HFF-Myc (cell line): ENCODE measurements around the gene UBE2O.
A peak's percentile ranks its signal among the peaks of the same experiment; 100 is the strongest.

ENCODE experiments used
- DNase-seq: peaks from one replicate; pipeline ENCODE4 v3.0.0-alpha.2; 2011; ENCODE audit warnings: low read depth; ENCODE audit errors: extremely low read depth
- H3K4me3 ChIP-seq: replicated peaks from 2 replicates; pipeline ENCODE4 v1.5.1; 2011; ENCODE audit warnings: low read depth, mild to moderate bottlenecking, control low read depth, low read length
- TF ChIP-seq, protein P1 (sequence below): IDR thresholded peaks from 2 replicates; pipeline ENCODE4 v1.5.1; 2012; ENCODE audit warnings: mild to moderate bottlenecking, low read depth, low read length, control low read depth; ENCODE audit errors: missing control alignments

The UBE2O gene

GRCh38 chr17:76432712-76433336, 20.1 kb downstream of the UBE2O start:
- DNase-seq: peak; percentile 36
- TF ChIP-seq, protein P1, sequence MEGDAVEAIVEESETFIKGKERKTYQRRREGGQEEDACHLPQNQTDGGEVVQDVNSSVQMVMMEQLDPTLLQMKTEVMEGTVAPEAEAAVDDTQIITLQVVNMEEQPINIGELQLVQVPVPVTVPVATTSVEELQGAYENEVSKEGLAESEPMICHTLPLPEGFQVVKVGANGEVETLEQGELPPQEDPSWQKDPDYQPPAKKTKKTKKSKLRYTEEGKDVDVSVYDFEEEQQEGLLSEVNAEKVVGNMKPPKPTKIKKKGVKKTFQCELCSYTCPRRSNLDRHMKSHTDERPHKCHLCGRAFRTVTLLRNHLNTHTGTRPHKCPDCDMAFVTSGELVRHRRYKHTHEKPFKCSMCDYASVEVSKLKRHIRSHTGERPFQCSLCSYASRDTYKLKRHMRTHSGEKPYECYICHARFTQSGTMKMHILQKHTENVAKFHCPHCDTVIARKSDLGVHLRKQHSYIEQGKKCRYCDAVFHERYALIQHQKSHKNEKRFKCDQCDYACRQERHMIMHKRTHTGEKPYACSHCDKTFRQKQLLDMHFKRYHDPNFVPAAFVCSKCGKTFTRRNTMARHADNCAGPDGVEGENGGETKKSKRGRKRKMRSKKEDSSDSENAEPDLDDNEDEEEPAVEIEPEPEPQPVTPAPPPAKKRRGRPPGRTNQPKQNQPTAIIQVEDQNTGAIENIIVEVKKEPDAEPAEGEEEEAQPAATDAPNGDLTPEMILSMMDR: peak; percentile 37
- no peak overlapping the region for H3K4me3 ChIP-seq

DNA sequence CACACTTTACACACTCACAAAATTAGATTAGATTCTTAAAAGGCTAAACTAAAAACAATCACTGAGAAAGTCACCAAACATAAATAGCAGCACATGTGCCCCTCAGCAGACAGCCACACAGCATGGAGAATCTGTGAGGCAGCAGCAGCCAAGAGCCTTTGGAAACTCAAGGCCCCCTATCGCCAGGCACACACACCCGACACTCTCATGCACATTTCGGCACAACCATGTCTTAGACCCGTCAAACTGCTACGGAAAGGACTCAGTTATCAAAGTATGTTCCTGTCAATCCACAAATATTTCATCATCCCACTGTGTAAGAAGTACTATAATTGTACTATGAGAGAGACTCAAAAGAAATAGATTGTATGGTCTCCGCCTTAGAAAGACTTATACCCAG, 20.9 kb downstream of the UBE2O start:
- TF ChIP-seq, protein P1: no peak
- H3K4me3 ChIP-seq: no peak overlapping the region
- DNase-seq: no peak

DNA sequence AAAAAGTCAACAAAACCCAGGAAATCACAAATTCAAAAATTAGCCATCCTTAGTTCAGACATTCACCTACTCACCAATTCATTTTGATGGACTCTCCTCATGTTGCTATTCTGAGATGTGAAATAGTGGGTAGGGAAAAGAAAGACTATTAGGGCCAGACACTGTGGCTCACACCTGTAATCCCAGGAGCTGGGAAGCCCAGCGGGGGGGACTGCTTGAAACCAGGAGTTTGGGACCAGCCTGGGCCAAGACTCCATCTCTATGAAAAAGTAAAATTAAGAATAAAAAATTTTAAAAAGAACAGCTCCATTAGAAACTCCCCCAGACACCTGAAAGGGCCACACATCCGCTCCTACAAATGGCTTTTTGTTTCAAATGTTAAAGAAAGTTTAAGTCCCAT, 21.4 kb downstream of the UBE2O start:
- no peak for DNase-seq
- TF ChIP-seq, protein P1: no peak

DNA sequence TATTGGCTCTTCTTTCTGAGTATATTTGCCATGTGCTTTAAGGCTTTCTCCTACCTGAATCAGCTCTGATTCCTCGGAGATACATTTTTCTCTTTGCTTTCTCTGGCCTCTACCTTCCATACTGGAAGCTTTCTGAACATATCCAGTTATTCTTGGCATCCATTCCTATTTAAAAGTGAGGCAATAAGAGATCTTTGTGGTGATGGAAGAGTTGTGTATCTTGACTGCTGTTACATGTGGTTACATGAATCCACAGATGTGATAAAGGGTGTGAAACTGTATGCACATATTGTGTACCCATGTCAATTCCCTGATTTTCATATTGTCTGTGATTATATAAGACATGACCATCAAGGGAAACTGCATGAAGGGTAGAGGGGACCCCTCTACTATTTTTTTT, 24.4 kb downstream of the UBE2O start:
- no peak for DNase-seq
- TF ChIP-seq, protein P1: no peak
- no peak overlapping the region for H3K4me3 ChIP-seq

More for the DNA sequence above, 21.4 kb downstream of the UBE2O start:
- no peak overlapping the region for H3K4me3 ChIP-seq

DNA sequence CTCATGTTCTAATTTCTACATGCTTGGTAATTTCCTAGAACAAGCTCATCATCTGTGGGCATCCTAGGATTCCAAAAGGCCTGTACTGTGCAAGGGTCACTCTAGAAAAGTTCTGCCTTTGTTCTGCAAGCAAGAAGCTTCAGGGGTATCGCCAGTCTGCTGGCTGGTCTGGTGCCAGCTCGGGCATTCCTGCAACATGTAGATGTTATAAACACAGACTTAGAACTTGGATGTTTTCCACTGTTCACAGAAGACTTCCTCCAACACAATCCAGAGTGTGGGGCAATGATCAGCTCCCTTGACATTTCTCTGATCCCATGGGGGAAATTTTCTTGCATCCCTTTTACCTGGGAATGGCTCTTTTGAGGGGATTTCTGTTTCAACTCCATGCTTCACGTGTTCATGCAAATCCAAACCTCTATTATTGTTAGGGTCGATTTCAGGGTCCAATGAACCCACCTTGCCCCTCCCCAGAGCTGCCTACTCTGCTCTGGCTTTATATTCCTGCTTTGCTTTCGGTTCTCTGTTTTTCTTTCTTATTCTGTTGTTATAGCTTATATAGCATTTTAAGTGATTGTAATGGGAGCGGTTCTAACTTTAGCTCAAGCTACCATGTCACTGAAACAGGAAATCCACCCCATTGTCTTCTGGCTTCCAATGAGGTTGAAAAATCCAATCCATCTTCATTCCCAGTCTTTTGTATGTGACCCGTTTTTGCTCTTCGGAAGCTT, 25.3 kb downstream of the UBE2O start:
- no peak for DNase-seq
- H3K4me3 ChIP-seq: no peak overlapping the region
- TF ChIP-seq, protein P1: no peak

- TF ChIP-seq, protein P1: no peak
- H3K4me3 ChIP-seq: no peak overlapping the region
- no peak for DNase-seq
These were observed 26.1 kb downstream of the UBE2O start for GRCh38 chr17:76426853-76427252.

DNA sequence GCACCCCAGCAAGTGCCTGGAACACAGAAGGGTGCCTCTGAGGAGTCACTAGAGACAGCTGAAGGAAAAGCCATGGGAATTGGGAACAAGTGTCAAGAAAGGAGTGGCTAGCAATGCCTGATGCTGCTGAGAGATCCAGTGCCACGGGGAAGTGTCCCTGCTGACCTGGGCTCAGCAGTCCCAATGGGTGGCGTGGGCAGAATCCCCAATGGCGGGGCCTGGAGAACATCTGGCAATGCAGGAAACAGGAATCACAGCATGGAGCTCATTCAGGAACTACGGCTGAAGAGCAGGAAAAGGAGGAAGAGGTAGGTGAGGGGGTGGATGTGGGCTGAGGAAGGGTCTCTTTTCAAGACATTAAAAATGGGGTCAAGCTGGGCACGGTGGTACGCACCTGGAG, 30.1 kb downstream of the UBE2O start:
- TF ChIP-seq, protein P1: no peak
- no peak for DNase-seq
- H3K4me3 ChIP-seq: no peak overlapping the region
